K562 (cell line): ENCODE measurements around the gene MAPKAPK2. TPM values are rescaled to one million over a fixed set of nuclear protein-coding genes. Genes with fewer than 3 reads are reported as not detected.
A peak's percentile ranks its signal among the peaks of the same experiment; 100 is the strongest.

Source experiments
- ATF6 ChIP-seq: sonication (generic); formaldehyde crosslinking; IDR thresholded peaks from 2 replicates; pipeline ENCODE4 v1.4.0; 2020; ENCODE audit warnings: mild to moderate bottlenecking, missing genetic modification reagents
- CLOCK ChIP-seq: fragments of 250-450 bp; sonication (Bioruptor Pico); IDR thresholded peaks from 2 replicates; pipeline ENCODE4 v1.4.0; 2020; ENCODE audit warnings: mild to moderate bottlenecking, moderate library complexity, borderline replicate concordance
- E4F1 ChIP-seq: fragments of 250-450 bp; sonication (Bioruptor Pico); IDR thresholded peaks from 2 replicates; pipeline ENCODE4 v1.5.0; 2021; ENCODE audit warnings: mild to moderate bottlenecking, borderline replicate concordance
- ELF4 ChIP-seq: fragments of 450-650 bp; formaldehyde crosslinking; IDR thresholded peaks from 2 replicates; pipeline ENCODE4 v1.4.0; 2022; ENCODE audit warnings: missing genetic modification characterization
- ETS2 ChIP-seq: IDR thresholded peaks from 2 replicates; pipeline ENCODE4 v1.6.1; 2016; ENCODE audit warnings: borderline replicate concordance, missing genetic modification characterization, mild to moderate bottlenecking, moderate library complexity, missing compliant biosample characterization; ENCODE audit not compliant: poor library complexity, severe bottlenecking
- HBP1 ChIP-seq: fragments of 450-650 bp; formaldehyde crosslinking; IDR thresholded peaks from 2 replicates; pipeline ENCODE4 v1.4.0; 2022; ENCODE audit warnings: missing genetic modification characterization
- MCM5 ChIP-seq: fragments of 450-650 bp; IDR thresholded peaks from 2 replicates; pipeline ENCODE4 v1.6.1; 2016; ENCODE audit warnings: low read depth
- MEIS2 ChIP-seq: fragments of 450-650 bp; IDR thresholded peaks from 2 replicates; pipeline ENCODE4 v1.6.1; 2014; ENCODE audit warnings: mild to moderate bottlenecking; ENCODE audit not compliant: partially characterized antibody
- PHB2 ChIP-seq: fragments of 450-650 bp; IDR thresholded peaks from 2 replicates; pipeline ENCODE4 v1.6.1; 2017; ENCODE audit warnings: low read depth
- PHF21A ChIP-seq: fragments of 450-650 bp; IDR thresholded peaks from 2 replicates; pipeline ENCODE4 v1.6.1; 2017; ENCODE audit warnings: low read depth, borderline replicate concordance
- RBM25 ChIP-seq: fragments of 200-400 bp; formaldehyde crosslinking; IDR thresholded peaks from 2 replicates; pipeline ENCODE4 v1.6.1; 2018; ENCODE audit warnings: low read length, low read depth, moderate library complexity; ENCODE audit not compliant: severe bottlenecking
- RCOR1 ChIP-seq, 2 experiments: IDR thresholded peaks; 2 replicates each; pipeline ENCODE4 v1.6.1; 2012; ENCODE audit warnings: low read depth in 2 of 2, low read length in 2 of 2, borderline replicate concordance in 1 of 2, improper control_type of control experiment in 1 of 2
- TOE1 ChIP-seq, 2 experiments: fragments of 450-650 bp in 1 of 2; sonication (generic) in 1 of 2; formaldehyde crosslinking in 1 of 2; IDR thresholded peaks; 2 replicates each; pipeline versions ENCODE4 v1.7.1 to v1.8.0; 2016 to 2022; ENCODE audit warnings: borderline replicate concordance in 2 of 2, mild to moderate bottlenecking in 2 of 2, antibody characterized with exemption in 1 of 2, inconsistent platforms in 1 of 2, low read depth in 1 of 2, missing genetic modification reagents in 1 of 2, moderate library complexity in 1 of 2
- TRIM25 ChIP-seq: fragments of 450-650 bp; IDR thresholded peaks from 2 replicates; pipeline ENCODE4 v1.7.0; 2016; ENCODE audit warnings: borderline replicate concordance
- ZNF655 ChIP-seq: fragments of 250-450 bp; sonication (Bioruptor Pico); IDR thresholded peaks from 2 replicates; pipeline ENCODE4 v1.5.0; 2021
- polyA plus RNA-seq, 8 experiments: library from polyadenylated mRNA; depleted of rRNA in 4 of 8; stranded (reverse) in 5 of 8; unstranded in 3 of 8; fragments of >200 nt; fragmentation: Nextera tagmentation in 2 of 8; fragmentation: Illumina TruSeq in 1 of 8; extraction: Ambion mirVana in 2 of 8; extraction: Trizol in 1 of 8; gene quantifications; 2 replicates each; pipeline versions ENCODE4 v1.2.1 to v1.2.3, GENCODE V29; 2011 to 2014; ENCODE audit warnings: inconsistent platforms in 1 of 8, missing spikeins in 1 of 8
- total RNA-seq, 7 experiments: library from RNA; depleted of rRNA in 6 of 7; stranded (reverse); fragments of >200 nt in 6 of 7; fragmentation: Illumina TruSeq in 2 of 7; extraction: Trizol in 2 of 7; gene quantifications; 2 replicates each; pipeline versions ENCODE4 v1.2.1 to v1.2.3, GENCODE V29; 2011 to 2021; ENCODE audit warnings: low replicate concordance in 1 of 7

Gene MAPKAPK2
- total and polyA plus RNA-seq, 9 of the 15 experiments (the other 6 are each of a cell fraction or from before 2014, with no cell fraction given), result 0.63 to 94.2 (median 52.1) TPM

- TF ChIP-seq TOE1 (IDR thresholded peaks at IDR 0.05; ENCODE audit: borderline replicate concordance) (0 out of 2 replicates have a peak, but pooled peaks have one; percentile 24), TOE1 (CRISPR knock-in tag; IDR thresholded peaks at IDR 0.05; ENCODE audit: borderline replicate concordance, low read depth) (no peak), ELF4 (CRISPR knock-in tag) (0 out of 2 replicates have a peak, but pooled peaks have one; percentile 17), RCOR1 (IDR thresholded peaks at IDR 0.05; ENCODE audit: borderline replicate concordance in 1 of 2, low read depth in 2 of 2, low read length in 2 of 2) (no peak), PHF21A (no peak), MEIS2 (no peak), ATF6 (CRISPR knock-in tag) (no peak), ETS2 (no peak), CLOCK (CRISPR knock-in tag) (no peak), PHB2 (no peak), HBP1 (CRISPR knock-in tag) (peak; percentile 74; the same call in 1 of the 2 replicates), E4F1 (CRISPR knock-in tag) (no peak), ZNF655 (no peak), MCM5 (no peak), RBM25 (no peak), TRIM25 (no peak)
Observed at GRCh38 chr1:206752481-206752880, 67.8 kb downstream of the MAPKAPK2 start (continued).
